Body of pancreas (tissue), 4 donors: ENCODE results near the gene SKAP2.

ENCODE experiments used
- POLR2A ChIP-seq, 3 donors: fragments of 450-650 bp; IDR thresholded peaks; one replicate each; pipeline ENCODE4 v1.6.1; 2016; ENCODE audit warnings: antibody characterized with exemption in 3 of 3, mild to moderate bottlenecking in 2 of 3
- TF ChIP-seq, protein P1 (sequence below), 7 experiments: fragments of 450-650 bp in 4 of 7; fragments of 200-600 bp in 3 of 7; sonication (generic) in 3 of 7; IDR thresholded peaks; one replicate each; pipeline ENCODE4 v1.5.1; 2016 to 2019; ENCODE audit warnings: antibody characterized with exemption in 7 of 7

DNA sequence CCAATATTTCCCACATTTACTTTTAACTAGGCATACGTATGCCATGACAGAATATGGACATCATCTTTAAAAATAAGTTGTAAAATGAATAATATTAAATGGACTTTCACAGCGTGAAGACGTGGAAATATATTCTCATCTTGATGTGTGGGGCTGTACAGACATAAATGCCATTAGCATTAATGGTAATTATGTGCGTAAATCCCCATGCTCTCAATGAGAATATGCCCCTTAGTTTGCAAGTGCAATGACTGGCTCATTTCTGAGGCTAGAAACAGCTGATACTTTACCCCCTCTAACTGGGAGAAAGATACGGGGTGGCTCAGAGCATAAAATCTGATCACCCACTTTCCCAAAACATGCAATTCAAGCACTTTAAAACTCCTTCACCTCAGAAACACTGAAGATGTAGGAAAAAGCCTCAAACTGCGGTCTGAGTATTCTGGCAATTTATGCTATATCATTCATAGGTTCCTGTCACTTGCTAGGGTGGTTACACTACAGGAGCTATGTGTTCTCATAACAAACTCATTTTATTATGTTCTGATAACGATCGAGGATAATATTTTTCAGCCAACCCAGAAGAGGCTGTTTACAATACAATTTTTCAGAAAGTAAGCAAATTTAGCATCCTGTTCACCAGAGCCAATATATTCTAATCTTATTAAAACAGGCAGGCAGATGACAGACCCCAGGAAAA is 211.8 kb downstream of the SKAP2 start:
- TF ChIP-seq POLR2A (IDR thresholded peaks at IDR 0.05): no peak
- TF ChIP-seq, protein P1, sequence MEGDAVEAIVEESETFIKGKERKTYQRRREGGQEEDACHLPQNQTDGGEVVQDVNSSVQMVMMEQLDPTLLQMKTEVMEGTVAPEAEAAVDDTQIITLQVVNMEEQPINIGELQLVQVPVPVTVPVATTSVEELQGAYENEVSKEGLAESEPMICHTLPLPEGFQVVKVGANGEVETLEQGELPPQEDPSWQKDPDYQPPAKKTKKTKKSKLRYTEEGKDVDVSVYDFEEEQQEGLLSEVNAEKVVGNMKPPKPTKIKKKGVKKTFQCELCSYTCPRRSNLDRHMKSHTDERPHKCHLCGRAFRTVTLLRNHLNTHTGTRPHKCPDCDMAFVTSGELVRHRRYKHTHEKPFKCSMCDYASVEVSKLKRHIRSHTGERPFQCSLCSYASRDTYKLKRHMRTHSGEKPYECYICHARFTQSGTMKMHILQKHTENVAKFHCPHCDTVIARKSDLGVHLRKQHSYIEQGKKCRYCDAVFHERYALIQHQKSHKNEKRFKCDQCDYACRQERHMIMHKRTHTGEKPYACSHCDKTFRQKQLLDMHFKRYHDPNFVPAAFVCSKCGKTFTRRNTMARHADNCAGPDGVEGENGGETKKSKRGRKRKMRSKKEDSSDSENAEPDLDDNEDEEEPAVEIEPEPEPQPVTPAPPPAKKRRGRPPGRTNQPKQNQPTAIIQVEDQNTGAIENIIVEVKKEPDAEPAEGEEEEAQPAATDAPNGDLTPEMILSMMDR (IDR thresholded peaks at IDR 0.05): no peak
